Stimulated activated CD4-positive, alpha-beta T cell treated with anti-CD3 and anti-CD28 coated beads, Interleukin-1b, Interleukin-23, amount 100 ng/mL, for 48 hours (primary cell): ENCODE measurements around the gene TMEM131L.
"Not testable (repeated sequence)": the region's sequence is repeated elsewhere in the genome, so short reads cannot be mapped to it uniquely, and the experiment has no call there.

Source experiments
- DNase-seq: peaks from one replicate; pipeline ENCODE4 v3.0.0-alpha.2; 2020

TMEM131L gene

DNA sequence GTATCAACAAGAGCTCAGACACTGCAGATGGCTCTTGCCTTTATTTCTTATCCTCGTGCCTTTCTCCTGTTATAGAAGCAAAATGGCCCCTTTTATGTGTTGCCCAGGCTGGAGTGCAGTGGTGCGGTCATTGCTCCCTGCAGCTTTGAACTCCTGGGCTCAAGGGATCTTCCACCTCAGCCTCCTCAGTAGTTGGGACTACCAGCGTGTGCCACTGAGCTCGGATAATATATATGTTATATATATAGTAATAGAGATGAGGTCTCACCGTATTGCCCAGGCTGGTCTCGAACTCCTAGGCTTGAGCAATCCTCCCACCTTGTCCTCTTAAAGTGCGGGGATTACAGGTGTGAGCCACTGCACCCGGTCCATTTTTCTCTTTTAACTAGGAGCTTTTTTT is 79.7 kb downstream of the TMEM131L start:
- no peak for DNase-seq

DNA sequence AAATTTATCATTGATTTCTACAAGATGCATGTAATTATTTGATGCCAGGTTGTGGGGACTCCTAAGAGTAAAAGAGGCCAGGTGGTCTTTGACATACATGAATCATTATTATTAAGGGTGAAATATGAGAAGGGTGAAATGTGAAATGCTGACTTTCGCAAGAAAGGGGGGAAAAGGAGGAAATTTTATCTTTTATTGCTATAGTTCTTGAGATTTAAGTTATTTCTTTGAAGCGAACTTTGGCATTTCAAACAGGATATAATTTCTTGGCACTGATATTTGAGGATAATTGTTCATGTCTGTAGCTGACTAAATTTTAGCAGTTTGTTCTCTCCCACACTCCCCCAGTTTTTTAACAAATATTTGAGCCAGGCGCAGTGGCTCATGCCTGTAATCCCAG is 80.1 kb downstream of the TMEM131L start:
- no peak for DNase-seq

DNA sequence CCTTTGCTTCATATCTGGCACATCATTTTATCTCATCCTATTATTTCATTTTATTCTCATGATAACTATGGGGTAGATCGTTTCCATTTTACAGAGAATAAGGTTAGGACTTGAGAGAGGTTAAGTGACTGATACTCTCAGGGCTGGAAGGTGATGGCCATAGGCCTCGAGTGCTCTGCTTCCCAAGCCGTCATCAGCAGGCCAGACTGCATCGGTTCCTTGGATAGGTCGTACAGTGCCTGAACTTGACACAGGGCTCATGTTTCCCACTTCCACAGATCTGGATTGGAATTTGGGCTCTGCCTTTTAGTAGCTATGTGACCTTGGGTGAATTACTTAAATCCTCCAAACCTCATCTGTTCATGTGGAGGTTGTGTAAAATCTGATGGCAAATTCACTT is 81.4 kb downstream of the TMEM131L start:
- DNase-seq, result no peak

DNA sequence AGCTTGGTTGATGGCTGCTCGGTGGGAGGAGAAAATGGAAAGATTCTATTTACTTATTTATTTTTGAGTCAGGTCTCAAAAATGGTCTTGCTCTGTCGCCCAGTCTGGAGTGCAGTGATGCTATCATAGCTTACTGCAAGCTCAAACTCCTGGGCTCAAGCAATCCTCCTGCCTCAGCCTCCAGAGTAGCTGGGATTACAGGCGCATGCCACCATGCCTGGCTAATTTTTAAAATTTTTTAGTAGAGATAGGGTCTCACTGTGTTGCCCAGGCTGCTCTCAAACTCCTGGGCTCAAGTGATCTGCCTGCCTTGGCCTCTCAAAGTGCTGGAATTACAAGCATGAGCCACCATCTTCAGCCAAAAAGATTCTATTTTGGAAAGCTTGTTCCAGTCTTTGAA is 82.7 kb downstream of the TMEM131L start:
- DNase-seq, result not testable (repeated sequence)

DNA sequence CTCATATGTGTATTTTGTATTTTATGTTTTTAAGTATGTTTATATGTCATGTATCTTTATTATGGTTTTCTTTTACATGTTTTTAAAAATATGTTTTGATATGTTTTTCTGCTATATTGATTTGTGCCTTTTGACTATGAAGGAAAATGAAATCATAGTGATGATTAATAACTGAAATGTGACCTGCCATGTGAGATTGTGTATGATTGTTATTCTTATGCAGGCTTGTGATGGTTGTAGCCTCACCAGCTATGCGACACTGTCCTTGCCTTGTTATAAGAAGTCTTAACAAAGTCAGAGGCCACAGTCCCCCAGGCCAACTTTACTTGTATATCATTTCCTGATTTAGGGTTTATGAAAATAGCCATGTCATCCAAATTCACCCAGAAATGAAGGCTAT is 83.2 kb downstream of the TMEM131L start:
- no peak for DNase-seq

DNA sequence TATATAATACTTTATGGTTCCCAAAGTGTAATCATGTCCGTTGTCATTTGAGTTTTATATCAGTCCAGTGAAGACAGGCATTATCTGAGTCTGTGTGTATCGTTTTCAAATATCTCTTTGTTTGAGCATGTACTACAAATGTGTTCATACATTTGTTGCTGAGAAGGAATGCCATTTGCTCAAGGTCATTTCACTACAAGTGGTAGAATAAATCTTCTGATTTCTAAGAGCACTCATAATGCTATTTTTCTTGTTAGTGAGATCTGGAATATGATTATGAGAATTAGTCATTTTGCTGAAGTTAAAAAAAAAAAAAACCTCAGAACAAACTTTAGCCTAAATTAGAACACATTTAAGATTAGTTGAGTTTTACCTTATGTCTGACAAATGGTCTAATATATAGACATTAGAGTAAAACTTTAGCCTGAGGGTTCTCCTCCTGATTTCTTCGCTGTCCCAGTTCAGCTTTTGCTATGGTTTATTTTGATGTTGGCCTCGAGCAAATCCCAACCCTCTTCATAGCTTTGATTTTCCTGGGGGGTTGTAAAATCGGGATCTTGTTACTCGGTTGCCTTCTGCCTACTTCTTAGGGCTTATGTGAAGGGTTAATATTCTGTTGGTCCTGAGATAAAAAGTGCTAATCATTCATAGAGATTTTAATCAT is 87.1 kb downstream of the TMEM131L start:
- DNase-seq, result no peak

DNA sequence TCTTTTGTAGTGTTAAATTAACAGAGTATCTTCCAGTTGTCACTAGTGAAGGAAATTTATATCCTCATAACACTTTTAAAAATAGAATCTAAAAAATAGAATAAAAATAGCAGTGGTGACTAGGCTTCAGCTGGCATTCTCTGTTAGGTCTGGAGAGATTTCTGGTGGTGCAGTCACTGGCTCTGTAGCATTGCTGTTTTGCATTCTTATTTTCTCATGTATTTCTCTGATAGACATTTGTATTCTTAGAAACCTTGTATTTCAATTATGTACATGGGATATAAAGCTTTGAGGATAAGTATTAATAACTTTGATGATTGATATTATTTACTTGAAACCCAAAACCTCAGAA is 87.6 kb downstream of the TMEM131L start:
- DNase-seq, result no peak

DNA sequence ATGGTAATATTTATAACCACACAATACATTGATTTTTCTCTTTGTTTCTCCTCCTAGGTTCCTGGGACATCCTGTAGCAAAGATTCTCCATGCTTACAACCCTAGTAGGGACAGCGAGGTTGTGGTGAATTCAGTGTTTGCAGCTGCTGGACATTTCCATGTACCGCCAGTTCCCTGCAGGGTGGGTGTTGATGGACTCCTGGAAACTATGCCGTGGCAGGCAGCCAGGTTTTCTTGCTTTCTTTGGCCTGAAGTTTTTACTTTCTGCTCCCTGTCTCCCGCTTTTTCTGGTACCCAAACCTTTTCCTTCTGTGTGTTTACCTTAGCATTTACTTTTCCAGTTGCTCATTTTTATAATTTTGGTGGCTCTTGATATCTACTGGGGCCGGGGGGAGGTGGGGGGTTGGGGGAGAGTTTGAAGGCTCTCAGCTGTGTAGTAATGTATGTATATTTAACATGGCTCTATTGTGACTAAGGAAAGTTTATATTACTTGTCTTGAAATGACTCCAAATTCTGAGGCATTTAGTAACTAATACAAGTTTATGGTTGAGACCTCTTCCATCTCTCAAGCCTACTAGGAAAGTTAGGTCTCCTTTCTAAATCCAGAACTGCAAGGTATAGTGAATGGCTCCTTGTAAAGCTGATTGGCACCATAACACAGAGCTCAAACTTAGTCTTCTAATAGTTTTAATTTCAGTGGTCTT is 89.7 kb downstream of the TMEM131L start:
- no peak for DNase-seq

DNA sequence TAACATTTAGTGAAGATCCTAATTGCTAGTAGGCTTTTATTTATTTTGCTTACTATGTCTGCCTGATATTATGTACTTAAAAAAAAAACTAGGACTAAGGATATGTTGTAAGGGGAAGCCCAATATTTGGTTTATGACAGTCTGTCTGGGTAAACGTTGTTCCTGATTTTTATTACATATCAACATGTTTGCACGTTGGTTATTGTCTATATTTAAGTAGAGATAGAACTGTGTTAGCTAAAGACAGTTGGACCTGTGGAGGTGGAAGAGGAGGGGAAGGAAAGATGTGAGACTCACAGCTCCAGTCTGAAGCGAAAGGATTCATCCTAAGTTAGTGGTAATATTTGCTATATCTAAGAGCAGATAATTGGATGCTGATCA is 90.3 kb downstream of the TMEM131L start:
- DNase-seq, result no peak

DNA sequence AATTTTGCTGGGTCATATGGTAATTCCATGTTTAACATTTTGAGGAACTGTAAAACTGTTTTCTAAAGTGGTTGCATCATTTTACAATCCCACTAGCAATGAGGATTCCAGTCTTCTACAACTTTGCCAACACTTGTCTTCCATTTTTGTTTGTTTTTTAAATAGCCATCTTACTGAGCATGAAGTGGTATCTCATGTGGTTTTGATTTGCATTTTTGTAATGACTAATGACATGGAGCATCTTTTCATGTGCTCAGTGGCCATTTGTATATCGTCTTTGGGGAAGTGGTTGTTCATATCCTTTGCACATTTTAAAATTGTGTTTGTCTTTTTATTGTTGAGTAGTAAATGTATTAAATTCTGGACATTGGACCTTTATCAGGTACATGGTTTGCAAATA is 94.7 kb downstream of the TMEM131L start:
- no peak for DNase-seq

DNA sequence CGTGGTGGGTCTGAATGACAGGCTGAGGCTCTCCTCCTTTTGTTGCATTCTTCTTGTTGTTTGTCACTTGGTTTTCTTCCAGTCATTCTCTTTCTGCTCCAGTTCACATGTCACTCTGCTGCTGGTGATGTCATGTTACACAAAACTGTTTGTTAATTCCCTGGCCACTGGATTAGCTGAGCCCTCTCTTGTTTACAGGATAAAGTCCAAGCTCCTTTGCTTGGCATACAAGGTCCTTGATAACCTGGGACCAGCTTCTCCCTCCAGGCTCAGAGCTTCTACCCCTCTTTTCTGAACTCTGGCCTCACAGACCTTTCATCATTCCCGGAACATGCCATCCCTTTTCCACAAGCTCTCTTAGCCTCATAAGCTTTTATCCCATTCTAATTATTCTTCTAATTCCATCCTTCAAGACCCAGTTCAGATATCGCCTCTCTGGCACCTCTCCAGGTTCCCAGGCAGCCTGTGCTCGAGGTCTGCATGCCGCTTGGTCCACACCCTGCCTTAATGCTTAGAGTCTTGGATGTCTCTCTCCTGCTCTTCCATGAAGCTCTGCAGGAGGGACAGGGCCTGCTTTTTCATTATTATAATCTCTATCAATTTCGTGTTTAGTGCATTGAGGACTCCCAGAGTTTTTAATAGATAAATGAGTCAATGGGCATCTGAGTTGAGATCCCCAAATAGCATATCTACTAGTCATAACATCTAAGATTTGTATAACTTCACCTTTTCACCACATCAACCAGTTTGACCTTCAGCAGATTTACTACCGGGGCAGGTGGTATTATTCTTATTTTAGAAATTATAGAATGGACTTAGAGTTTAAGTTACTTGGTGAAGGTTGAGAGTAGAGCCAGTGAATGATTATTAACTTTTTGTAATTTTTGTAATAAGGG is 98.7 kb downstream of the TMEM131L start:
- no peak for DNase-seq

DNA sequence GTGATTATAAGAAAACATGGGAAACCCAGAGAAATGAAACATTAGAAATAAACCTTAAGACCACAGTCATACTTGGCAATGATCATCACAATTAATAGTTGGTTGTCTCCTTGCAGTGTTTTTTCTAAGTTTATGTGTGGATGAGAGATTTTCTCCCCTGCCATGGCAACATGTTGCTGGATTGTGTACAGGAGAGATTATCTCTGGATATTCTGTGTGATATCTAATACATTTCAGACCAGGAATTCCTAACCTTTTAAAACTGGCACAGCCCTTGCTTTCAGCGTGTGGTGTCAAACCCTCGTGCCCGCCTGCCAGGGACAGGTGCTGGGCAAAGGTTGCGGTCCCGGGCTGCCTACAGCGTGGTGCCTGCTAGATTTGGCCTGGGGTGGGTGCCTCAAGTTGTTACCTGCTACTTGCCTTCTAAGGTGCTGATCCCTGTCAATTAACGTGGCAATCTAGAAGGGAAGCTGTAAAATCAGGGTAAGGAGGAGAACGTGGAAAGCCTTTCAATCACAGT is 100.5 kb downstream of the TMEM131L start:
- DNase-seq, result no peak

DNA sequence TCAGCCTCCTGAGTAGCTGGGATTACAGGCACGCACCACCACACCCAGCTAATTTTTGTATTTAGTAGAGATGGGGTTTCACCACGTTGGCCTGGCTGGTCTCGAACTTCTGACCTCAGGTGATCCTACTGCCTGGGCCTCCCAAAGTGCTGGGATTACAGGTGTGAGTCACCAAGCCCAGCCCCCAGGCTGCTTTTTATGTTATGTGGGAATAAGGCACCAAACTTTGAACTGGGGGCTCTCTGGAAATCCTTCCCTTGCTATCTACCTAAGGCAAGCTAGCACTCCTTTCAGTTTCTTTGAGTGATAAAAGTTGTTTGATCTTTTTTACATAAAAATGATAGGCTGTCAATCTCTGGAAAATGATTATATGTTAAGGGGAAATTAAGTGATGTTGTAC is 101.5 kb downstream of the TMEM131L start:
- not testable (repeated sequence) for DNase-seq

DNA sequence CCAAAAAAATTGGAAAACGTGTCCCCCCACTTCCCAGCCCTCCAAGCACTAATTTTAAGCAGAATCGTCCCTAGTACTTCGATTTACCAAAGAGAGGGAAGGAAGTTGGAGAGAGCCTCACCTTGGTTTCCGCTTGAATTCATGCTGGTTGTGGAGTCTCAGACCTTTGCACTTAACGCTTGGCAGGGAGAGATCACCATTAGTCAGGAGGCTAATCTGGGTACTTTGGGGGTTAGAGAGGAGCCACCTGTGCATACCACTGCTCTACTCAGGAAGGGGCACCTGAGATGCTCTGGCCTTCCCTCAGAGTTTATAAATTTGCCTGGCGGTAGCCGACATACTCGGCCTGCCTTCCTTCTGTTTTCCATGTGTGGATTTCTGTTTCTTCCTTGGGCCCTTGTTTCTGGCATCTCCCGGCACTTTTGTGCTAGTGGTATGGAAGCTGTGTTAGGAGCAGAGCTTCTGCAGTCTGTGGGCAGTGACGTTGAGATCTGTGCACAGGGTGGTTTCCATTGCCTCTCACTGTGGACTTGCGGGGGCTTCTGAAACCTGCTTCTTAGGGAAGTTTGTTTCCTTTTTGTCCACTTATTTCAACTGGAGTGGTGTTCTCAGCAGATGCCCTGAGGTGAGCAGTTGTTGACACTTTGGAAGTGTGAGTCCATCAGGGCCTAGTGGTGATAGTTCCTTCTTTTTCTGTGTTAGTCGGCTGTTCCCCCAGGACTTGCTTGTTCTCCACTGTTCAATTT is 104.2 kb downstream of the TMEM131L start:
- DNase-seq, result no peak

DNA sequence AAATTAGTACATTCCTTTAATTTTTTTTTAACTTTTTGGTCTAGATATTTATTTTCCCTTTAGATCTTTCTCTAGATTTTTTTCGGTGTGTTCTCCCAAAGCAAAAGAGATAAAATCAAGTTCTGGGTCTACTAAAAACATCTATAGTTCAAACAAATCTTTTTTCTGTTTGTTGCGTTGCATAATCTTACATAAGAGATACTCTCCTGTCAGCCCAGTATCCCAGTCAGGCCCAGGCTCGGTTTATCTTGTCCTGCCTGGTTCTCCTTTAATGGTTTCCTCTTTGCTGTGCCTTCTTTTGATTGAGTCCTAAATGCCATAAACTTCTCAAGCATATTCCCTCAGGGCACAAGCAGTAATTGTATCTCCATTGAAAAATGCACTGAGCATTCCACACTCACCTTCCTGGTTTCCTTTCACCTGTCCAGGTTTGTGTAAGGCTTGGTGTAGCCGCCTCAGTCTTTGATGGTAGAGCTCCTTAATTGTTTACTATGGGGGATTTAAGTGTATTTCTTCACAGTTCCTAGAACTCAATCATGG is 104.9 kb downstream of the TMEM131L start:
- DNase-seq, result no peak

DNA sequence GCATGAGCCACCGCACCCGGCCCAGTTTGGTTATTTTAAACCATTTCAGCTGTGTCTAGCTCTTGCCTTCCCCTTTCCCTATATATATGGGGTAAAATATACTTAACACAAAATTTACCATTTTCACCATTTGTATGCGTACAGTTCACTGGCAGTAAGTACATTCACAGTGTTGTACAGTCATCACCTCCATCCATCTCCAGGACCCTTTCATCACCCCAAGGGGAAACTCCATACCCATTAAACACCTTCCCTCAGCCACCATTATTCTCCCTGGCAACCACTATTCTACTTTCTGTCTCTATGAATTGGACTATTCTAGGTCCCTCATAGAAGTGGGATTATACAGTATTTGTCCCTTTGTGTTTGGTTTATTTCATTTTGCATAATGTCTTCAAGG is 106.4 kb downstream of the TMEM131L start:
- DNase-seq, result no peak

DNA sequence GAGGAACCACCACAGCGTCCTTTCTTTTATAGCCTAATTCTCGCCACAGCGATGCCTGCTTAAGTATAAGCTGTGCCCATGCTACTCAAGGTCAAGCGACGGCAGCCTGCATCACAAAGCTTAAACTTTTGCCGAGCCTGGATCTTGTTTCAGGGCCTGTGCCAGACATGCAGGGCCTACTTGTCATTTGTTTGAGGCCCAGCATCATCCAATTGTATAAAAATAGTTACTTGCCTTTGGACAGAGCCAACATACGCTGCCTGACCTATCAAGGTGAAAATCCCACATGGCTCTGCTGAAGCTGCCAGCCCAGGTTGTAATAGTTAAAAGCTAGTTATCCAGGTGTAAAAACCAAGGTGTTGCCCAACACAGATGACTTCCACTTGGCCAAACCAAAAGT is 107.1 kb downstream of the TMEM131L start:
- no peak for DNase-seq

DNA sequence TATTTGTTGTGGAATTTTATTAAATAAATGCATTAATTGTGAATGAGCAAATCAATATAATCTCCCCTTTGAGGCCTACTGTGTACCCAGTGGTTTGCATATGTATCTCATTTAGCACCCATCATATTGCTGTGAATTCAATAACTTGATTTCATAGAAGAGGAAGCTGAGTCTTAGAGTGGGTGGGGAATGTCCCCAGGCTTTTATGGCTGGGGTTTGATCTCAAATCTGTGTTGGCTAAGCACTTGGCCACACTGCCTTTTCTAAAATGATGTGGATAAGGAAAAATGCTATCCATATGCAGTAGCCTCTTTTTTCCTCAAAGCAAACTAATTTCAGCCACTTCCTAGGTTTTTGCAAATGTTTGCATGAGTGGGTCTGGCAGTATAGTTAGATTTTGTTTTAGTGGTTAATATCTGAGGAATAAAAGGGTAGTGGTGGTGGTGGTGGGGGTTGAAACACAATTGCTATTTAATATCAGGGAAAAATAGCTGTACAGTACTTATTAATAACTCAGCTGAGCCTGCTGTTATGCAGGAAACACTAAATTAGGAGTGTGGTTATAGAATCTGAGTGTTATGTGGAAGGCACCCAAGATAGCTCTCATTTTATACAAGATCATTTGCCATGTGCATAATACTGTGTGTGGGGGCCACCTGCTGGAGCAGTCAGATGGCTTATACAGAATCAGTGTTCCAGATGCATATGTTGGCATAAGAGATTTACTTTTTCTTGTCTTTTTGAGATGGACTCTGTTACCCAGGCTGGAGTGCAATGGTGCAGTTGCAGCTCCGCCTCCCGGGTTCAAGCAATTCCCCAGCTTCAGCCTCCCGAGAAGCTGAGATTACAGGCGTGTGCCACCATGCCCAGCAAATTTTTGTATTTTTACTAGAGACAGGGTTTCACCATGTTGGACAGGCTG is 108.0 kb downstream of the TMEM131L start:
- peak; percentile 46 for DNase-seq

DNA sequence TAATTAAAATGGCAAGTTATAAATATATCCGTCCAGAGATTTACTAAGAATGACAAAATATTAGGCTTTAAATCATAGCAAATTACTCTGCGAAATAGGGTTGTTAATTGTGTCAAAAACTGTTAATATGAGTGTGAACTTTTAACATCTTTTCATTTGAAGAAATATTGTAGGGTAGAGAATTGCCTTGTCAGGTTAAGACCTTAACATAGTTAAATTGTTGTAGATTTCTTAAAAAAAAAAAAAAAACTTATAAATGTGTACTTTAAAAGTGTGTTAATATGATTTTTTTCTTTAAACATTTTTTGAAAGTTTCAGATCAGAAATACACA is 110.2 kb downstream of the TMEM131L start:
- DNase-seq, result no peak

DNA sequence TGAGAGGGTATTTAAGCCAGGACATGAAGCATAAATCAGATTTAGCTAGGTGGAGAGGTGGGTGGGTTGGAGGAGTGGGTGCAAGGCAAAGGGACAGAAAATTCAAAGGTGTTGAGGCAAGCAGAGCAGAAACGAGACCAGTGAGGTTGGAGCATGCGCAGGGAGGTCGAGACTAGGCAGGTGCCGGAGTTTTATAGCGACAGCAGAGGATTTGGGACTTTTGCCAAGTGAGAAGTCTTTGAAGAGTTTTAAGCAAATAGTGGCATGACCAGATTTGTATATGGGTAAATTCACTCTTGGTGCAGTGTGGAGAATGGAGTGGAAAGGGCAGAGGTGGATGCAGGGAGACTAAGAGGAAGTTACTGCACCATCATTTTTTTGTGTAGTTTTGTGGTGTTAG is 110.9 kb downstream of the TMEM131L start:
- no peak for DNase-seq

DNA sequence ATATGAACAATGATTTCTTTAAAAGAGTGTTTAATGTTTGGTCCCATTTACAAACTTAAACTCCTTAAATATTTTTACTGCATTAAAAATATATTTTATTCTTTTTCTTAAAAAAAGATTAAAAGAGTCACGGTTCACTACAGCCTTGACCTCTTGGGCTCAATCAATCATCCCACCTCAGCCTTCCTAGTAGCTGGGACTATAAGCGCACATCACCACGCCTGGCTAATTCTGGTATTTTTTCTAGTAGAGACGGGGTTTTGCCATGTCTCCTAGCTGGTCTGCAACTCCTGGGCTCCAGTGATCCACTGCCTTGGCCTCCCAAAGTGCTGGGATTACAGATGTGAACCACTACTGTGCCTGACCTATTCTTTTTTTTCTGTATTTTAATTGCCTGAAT is 113.2 kb downstream of the TMEM131L start:
- no peak for DNase-seq

DNA sequence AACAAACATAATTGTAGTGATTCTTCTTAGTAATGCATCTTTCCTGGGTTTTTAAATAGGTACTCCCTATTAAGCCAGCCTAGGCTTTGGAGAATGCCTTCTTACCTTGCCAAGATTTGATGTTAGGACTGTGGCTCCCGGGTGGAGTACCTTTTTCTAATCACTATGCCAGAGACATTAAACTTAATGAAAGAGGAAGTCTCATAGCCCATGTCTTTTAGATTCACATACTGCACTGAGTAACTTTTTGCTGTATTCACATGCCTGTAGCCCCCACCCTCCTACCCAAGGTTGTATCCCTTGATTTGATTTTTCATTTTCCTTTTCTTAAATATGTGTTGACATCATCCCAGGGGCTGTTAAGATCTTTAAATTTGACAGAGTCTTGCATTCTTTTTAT is 113.7 kb downstream of the TMEM131L start:
- no peak for DNase-seq
